ENCODE measurements around the gene ZC3H18.

- TF ChIP-seq CTCF (IDR thresholded peaks at IDR 0.05) (no peak), EP300 (IDR thresholded peaks at IDR 0.05) (no peak)
These were observed 91.3 kb downstream of the ZC3H18 start for GRCh38 chr16:88661468-88661867.
